NOMO-1 treated with dmso at 0.1 percent for 144 hours (cell line): Measurements from ENCODE around the gene HLX.

ENCODE experiments used
- DNase-seq: peaks from one replicate; lab custom pipeline; 2025; ENCODE audit not compliant: unreplicated experiment; lab: John Stamatoyannopoulos, UW

HLX gene, protein sequence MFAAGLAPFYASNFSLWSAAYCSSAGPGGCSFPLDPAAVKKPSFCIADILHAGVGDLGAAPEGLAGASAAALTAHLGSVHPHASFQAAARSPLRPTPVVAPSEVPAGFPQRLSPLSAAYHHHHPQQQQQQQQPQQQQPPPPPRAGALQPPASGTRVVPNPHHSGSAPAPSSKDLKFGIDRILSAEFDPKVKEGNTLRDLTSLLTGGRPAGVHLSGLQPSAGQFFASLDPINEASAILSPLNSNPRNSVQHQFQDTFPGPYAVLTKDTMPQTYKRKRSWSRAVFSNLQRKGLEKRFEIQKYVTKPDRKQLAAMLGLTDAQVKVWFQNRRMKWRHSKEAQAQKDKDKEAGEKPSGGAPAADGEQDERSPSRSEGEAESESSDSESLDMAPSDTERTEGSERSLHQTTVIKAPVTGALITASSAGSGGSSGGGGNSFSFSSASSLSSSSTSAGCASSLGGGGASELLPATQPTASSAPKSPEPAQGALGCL

DNA sequence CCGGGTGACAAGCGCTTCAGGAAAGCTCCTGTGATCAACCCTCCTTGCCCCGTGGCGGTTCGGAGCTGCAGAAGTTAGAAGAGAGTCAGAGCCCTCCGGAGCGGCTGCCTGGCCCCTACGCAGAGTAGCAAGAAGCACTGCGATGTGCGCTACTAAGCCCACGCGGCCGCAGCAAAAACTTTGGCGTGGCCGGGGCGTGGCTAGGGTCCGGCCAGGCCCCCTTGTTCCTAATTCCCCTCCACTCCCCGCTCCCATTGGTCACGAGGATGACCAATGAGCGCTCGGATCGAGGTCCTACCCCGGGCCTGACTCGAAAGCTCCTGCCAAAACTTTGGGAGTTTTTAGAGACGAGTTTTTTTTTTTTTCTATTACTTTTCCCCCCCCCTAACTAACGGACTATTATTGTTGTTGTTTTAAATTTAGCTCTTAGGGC, at the start of gene HLX:
TSS of gene HLX (plus strand) at position 368 of the 433 bp plus-strand sequence. CDS start 415 bp downstream, outside the sequence.
- DNase-seq, result peak; percentile 95

DNA sequence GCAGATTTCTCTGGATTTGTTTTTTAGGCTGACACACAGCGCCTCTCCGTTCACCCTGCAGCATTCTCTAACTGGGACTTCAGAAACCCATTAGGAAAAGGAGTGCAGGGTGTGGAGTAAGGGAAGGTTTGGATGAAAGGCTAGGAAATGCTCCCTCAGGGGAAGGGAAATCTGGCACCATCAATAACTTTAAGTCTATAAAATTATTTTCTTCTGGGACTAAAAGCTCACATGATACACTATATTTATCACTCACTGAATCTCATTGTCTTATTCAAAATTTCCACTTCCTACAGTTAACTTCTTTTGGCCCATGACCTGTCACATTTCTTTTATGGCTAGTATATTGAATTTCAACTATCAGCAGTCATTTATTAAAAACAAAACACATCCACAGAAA, 45.8 kb upstream of the HLX start:
- DNase-seq, result no peak

DNA sequence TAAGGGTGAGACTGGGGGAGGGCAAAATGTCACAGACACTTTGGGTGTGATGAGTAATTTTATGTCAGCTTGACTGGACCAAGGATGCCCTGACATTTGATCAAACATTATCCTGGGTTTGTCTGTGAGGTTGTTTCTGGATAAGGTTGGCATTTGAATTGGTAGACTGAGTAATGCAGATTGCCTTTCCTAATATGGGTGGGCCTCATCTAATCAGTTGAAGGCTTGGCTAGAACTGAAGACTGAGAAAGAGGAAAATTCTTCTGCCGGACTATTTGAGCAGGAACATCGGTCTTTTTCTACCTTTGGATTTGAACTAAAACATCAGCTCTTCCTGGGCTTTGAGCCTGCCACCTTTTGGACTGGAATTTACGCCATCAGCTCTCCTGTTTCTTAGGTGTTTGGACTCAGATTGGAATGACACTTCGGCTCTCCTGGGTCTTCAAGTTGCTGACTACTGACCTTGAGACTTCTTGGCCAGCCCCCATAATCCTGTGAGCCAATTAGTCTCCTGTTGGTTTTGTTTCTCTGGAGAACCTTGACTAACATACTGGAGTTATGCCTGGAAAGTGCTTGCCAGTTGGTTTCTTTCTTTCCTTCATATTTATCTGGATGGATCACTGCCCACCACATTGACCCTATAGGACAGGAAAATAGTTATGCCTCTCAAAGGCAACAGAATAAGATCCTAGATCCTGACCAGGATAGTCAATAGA, 44.9 kb upstream of the HLX start:
- DNase-seq, result no peak

DNA sequence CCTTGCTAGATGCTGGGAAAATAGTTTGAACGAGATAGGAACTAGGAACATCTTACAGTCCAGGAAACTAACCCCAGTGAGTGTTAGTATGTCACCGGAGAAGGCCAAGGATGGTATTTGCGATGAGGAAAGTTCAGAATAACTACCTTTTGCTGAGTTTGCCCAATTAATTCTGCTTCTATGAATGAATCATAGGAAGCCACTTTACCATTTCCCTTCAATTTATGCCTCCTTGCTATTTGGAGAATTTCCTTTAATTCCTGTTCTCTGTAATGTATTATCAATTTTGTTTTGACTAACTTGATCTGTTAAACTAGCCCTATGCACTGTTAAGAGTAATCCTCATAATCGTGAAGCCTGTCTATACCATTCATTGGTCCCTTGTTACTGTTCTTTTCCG, 40.7 kb upstream of the HLX start:
- no peak for DNase-seq

DNA sequence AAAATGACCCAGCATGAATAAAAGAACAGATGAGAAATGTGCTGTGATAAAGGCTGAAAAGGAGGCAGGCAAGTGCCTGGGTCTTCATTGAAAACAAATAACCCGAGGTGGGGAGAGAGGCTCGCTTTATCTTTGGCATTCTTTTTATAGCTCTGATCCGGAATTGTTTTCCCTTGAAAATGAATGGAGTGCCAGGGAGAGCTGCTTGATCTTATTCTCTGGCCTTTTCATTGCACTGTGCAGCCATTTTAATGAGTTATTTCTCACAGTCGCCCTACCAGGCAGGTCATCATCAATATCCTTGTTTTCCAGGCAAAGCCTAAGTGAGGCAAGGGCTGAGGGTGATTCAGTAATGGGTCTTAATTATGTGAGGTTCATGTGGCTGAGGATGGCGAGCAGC, 39.8 kb upstream of the HLX start:
- no peak for DNase-seq

DNA sequence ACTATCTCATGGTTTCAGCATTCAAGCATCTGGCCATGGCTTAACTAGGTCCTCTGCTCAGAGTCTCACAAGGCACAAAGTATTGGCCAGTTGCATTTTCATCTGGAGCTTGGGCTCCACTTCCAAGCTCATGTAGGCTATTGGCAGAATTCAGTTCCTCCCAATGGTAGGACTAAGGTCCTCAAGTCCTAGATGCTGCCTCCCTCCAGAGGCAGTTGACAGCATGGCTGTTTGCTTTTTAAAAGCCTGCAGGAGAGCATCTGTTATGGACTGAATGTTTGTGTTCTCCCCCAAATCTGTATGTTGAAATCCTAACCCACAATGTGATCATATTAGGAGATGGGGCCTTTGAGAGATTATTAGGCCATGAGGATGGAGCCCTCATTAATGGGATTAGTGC, 38.0 kb upstream of the HLX start:
- no peak for DNase-seq

DNA sequence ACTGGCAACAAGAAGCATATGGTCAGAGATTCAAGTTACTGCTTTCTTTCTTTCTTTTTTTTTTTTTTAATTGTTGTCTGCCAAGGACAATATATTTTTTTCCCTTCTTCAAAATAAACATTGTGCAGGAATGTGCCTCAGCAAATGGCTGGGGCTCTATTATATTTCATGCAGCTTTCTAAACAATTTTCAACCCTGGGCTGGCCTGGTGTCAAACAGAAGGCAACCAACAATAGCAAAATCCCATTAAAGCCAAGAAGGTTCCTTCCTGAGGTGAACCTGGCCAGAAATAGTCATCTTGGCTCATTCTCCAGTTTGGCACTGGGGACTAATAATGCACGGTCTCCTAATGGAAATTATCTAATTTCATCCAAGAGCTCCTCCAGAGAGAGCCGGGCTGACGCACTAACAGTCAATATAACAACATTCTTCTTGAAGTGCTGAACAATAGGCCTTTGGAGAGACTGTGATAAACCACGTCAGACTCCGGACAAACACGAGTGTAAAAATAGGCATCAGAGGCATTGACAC, 35.7 kb upstream of the HLX start:
- no peak for DNase-seq

DNA sequence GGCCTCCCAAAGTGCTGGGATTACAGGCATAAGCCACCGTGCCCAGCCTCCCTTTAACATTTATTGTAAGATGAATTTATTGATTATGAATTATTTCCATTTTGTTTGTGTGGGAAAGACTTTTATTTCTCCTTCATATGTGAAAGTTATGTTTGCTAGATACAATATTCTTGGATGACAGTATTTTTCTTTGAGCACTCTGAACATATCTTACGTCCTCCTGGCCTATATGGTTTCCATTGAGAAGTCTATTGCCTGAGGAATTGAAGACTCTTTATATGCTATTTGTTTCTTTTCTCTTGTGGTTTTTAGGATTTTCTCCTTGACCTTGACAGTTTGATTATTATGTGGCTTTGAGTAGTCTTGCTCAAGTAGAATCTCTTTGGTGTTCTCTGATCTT, 26.8 kb upstream of the HLX start:
- DNase-seq, result no peak

DNA sequence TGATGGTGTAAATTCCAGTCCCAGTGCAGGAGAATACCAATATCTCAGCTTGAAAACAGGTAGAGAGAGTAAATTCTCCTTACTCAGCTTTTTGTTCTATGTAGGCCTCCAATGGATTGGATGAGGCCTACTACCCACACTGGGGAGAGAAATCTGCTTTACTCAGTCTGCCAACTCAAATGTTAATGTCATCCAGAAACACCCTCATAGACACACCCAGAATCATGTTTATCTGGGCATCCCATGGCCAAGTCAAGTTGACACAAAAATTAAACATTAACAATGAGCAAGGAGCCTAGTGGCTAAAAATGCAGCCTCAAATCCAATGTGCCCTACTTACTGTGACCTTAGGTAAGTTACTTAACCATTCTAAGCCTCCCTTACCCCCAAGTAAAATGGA, 6.9 kb upstream of the HLX start:
- DNase-seq, result no peak

DNA sequence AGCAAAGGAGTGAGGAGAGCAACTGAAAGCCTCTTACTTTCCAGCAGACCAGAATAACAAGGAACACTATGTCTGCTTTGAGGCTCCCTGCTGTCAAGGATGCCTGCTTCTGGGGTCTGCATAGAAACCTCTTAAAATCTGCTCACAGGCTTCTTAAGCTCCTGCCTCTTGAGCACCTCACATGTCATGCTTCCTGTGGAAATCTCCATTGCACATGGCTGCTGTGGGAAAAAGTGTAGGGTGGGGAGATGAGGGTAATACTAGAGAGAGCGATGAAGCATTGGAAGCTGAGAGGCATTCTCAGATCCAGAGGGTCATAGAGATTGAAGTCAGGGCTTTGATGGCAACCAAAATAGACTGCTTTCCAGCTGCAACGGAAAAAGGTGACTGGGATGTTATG, 6.2 kb upstream of the HLX start:
- DNase-seq, result no peak

DNA sequence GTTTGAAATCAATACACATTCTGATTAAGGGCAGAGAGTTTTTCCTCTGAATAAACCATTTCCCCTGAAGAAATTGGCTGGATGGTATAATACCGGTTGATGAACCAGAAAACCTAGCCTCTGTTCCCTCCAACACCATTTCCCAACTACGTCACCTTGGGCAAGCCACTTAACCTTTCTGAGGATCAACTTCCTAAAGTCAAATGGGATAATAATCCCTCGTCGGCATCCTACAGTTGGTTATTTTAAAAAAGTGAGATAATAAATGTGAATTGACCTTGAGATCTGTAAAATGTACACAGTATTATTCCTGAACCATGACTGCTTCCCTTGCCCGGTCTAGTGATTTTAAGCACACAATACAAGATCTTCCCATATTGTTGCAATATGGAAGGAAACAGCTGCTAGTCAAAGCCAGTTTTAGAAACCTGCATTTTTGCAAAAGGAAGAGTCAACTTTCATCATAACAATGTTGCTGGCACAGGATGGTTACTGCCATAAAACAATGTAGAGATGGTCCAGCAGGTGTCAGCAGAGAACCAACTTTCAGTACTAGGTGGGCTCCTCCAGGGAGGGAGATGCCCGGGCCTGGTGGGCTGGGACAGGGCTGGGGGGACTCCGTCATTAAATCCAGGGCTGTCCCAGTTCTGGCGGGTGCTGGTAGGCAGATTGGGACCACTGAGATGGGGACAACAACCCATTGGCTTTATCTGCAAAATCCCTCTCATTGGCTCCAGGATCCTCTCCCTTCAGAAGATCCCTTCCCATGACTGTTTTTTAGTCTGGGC, 5.2 kb upstream of the HLX start:
- peak; percentile 22 for DNase-seq

DNA sequence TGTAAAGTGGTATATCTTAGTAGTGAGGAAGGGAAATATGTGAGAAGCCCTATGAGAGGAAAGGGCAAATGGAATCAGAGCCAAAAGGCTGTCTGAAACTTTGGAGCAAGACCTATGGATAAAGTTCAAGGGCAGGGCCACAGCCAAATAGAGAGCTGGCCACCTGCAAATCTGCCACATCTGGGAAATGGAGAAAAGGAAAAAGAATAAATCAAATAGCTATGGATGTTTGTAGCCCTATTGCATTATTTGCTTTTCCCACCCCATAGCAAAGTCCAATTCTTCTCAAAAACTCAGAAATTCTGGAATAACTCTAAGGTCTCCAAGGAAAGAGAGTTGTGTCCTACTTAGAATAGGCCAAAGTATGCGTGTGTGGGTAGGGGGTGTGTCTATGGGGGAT, 4.0 kb upstream of the HLX start:
- no peak for DNase-seq

DNA sequence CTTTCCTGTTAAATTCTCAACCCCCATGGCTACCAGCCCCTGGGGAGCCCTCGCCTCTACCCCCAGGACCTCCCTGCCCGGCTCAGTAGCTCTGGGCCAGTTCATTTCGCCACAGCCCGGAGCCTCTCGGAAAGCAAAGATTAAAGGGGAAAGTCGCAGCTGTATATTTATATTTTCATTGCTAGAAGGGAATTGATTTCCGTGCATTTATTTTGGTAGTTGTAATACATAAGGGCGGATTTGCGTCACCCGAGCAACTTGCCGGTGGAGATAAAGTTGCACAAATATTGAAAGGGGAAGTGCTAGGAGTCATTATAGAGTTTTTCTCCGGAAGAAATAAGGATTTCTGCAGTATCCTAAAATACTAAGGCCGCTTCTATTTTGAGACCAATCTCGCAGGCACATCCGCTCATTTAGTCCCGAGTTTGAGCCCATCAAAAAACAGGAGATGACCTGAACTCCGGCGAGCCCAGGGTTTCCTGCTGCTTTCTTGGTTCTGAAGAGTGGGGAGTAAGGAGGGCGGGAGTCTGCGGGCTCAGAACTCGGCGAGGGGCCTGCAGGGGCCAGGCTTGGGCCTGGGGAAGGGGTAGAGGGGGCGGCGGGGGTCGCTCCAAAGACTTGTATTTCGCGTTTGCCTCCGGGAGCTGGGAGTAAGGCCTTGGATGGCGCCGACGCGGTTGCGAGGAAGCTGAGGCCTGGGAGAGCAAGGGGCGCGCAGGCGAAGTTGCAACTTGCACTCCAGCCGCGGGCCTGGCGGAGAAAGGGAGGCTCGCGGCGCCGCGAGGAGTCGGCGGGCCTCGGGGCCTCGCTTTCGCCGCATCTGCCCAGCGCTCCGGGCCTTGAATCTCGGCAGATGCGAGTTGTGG, 2.5 kb upstream of the HLX start:
- DNase-seq, result peak; percentile 57

DNA sequence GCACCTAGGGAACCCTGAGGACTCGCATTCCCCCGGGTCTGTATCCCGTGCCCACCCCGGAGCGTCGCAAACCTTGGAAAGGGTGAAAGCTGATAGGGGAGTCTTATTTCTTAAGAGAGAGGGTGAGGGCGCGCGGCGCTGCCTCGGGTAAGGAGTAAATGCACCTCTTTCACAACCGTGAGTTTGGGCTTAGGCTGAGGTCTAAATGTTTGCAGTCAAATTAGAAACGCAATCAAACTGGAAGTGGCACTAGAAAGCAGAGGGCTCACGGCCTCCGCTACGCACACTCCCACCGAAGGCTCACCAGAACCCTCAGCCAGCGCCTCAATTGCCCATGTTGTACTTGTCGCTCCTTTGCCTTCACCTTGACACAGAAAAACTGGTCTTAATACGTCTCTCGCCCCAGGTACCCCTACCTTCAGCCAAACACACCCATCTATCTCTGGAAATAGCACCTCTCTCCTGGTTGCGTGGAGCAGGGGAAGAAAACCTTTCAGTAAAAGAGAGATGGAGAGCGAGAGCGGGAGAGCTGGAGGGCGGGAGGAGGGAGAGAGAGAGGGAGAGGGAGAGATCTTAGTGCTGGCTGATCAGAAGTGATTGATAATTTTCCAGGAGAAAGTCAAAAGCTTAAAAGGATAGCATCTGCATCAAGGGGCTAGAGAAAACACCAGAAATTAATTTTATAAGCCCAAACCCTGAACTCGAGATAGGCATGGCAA, 1.7 kb upstream of the HLX start:
- peak; percentile 59 for DNase-seq

DNA sequence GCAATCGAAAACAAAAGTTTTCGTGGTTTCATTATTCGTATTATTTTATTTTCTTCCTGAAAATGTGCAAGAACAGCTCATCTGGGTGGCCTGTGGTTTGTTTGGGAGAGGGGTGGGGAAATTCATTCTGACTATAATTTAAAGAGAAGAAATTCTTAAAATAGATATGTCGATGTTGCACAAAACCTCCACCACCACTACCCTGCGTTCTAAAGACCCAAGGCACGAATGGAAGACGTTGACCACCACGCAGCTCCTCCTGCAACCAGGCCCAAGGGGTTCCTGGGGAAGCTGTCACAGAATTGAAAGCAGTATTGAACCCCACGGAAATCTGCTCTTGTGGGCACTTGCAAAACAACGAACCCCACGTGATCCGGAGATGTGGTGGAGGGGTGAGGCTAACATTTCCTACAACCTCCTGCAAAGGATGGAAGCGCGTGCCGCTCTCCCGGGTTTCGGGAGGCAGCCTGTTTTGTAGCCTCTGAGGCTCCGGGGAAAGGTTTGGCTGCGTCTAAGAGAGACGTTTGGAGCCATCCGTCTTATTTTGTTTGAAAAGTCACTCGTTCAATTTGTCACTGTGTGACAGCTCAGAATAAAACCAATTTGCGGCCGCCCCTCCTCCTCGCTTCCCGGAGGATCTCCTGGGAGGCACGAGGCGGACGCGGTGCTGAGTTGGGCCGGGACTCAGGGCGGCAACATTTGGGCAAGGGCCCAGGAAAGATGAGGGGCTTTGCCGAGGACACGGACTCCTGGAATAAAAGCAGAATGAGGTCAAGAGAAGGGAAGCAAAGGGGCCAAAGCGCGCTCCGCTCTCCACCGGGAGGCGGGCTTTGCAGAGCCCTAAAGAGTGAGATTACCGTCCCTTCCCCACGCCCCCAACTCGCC, 810 bp upstream of the HLX start:
- peak; percentile 93 for DNase-seq

DNA sequence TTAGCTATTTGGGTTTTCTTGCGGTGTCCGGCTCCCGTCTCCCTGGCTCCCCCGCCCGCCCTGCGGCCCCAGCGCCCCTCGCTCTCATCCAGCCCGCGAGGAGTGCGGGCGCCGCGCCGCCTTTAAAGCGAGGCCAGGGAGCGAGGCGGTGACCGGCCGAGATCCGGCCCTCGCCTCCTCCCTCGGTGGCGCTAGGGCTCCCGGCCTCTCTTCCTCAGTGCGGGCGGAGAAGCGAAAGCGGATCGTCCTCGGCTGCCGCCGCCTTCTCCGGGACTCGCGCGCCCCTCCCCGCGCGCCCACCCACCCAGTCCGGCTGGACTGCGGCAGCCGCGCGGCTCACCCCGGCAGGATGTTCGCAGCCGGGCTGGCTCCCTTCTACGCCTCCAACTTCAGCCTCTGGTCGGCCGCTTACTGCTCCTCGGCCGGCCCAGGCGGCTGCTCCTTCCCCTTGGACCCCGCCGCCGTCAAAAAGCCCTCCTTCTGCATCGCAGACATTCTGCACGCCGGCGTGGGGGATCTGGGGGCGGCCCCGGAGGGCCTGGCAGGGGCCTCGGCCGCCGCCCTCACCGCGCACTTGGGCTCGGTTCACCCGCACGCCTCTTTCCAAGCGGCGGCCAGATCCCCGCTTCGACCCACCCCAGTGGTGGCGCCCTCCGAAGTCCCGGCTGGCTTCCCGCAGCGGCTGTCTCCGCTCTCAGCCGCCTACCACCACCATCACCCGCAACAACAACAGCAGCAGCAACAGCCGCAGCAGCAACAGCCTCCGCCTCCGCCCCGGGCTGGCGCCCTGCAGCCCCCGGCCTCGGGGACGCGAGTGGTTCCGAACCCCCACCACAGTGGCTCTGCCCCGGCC, 492 bp downstream of the HLX start:
- peak; percentile 53 for DNase-seq

DNA sequence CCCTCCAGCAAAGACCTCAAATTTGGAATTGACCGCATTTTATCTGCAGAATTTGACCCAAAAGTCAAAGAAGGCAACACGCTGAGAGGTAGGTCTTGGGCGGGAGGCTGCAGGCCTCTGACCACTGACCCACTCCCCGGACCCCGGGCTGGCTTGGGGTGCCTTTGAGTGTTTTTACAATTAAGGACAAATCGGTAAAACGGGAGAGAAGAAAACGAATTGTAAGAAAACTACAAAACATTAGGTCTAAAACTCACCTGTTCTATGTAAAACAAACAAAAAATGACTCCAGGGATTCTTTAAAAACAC, 1.1 kb downstream of the HLX start:
- DNase-seq, result no peak
